Stimulated activated memory B cell treated with anti-CD40 and anti-IgM and Interleukin-4, amounts not matched to agents 10 μg/mL and 1 μg/mL and 100 μg/mL, for 72 hours (primary cell): ENCODE results near the gene TMEM253.
A peak's percentile ranks its signal among the peaks of the same experiment; 100 is the strongest.

Experiments
- ATAC-seq: fragments of 150-1000 bp; cut with Tn5 transposase; 2 replicates; pipeline ENCODE4 v1.10.0; 2021
- H3K27ac Mint-ChIP-seq: one replicate; pipeline ENCODE4 v1.8.0; 2022; ENCODE audit warnings: mild to moderate bottlenecking, mixed read lengths
- H3K27me3 Mint-ChIP-seq: one replicate; pipeline ENCODE4 v1.8.0; 2022; ENCODE audit warnings: mixed read lengths
- H3K36me3 Mint-ChIP-seq: one replicate; pipeline ENCODE4 v1.8.0; 2022; ENCODE audit warnings: mixed read lengths
- H3K4me1 Mint-ChIP-seq: one replicate; pipeline ENCODE4 v1.8.0; 2022; ENCODE audit warnings: mixed read lengths
- H3K4me3 Mint-ChIP-seq: one replicate; pipeline ENCODE4 v1.8.0; 2022; ENCODE audit warnings: mild to moderate bottlenecking, moderate library complexity, mixed read lengths
- H3K9me3 Mint-ChIP-seq: one replicate; pipeline ENCODE4 v1.8.0; 2022; ENCODE audit warnings: mixed read lengths

The TMEM253 gene

GRCh38 chr14:21100931-21101330 is at the start of gene TMEM253:
TSS of gene TMEM253 (plus strand) at chr14:21101066. CDS start at chr14:21101344, 278 bp downstream.
- no peaks in the 10 kb centered on the region for H3K9me3 Mint-ChIP-seq
- H3K27me3 Mint-ChIP-seq, result peaks cover 19% of the 10 kb centered on the region
- no peak for ATAC-seq
- H3K4me3 Mint-ChIP-seq, result no peak within 1 kb of the TSS
- no peaks in the 10 kb centered on the region for H3K36me3 Mint-ChIP-seq
- H3K4me1 Mint-ChIP-seq, result peaks cover 29% of the 10 kb centered on the region
- no peak within 1 kb of the TSS for H3K27ac Mint-ChIP-seq

GRCh38 chr14:21053184-21054122 is 47.4 kb upstream of the TMEM253 start:
- Mint-ChIP-seq H3K9me3 (no peaks in the 10 kb centered on the region), H3K4me3 (no peak overlapping the region), H3K27me3 (peaks cover 25% of the 10 kb centered on the region), H3K4me1 (no peaks in the 10 kb centered on the region), H3K27ac (no peak overlapping the region), H3K36me3 (no peaks in the 10 kb centered on the region)
- no peak for ATAC-seq

GRCh38 chr14:21054123-21054767 is 46.6 kb upstream of the TMEM253 start:
- Mint-ChIP-seq H3K27me3 (peaks cover 30% of the 10 kb centered on the region), H3K36me3 (no peaks in the 10 kb centered on the region), H3K9me3 (no peaks in the 10 kb centered on the region), H3K4me3 (no peak overlapping the region), H3K27ac (no peak overlapping the region), H3K4me1 (no peaks in the 10 kb centered on the region)
- ATAC-seq, result no peak

- no peak for ATAC-seq
- H3K9me3 Mint-ChIP-seq, result no peaks in the 10 kb centered on the region
- peaks cover 31% of the 10 kb centered on the region for H3K27me3 Mint-ChIP-seq
- H3K27ac Mint-ChIP-seq, result no peak overlapping the region
- no peaks in the 10 kb centered on the region for H3K36me3 Mint-ChIP-seq
- no peaks in the 10 kb centered on the region for H3K4me1 Mint-ChIP-seq
- no peak overlapping the region for H3K4me3 Mint-ChIP-seq
Observed at GRCh38 chr14:21054768-21055145, 46.1 kb upstream of the TMEM253 start.

GRCh38 chr14:21055432-21056117 is 45.3 kb upstream of the TMEM253 start:
- Mint-ChIP-seq H3K4me3 (no peak overlapping the region), H3K27me3 (peaks cover 39% of the 10 kb centered on the region), H3K9me3 (no peaks in the 10 kb centered on the region), H3K27ac (no peak overlapping the region), H3K4me1 (no peaks in the 10 kb centered on the region), H3K36me3 (no peaks in the 10 kb centered on the region)
- ATAC-seq, result no peak

- Mint-ChIP-seq H3K27ac (no peak overlapping the region), H3K4me1 (no peaks in the 10 kb centered on the region), H3K9me3 (no peaks in the 10 kb centered on the region), H3K4me3 (no peak overlapping the region), H3K36me3 (no peaks in the 10 kb centered on the region), H3K27me3 (peaks cover 48% of the 10 kb centered on the region)
- ATAC-seq, result no peak
Observed at GRCh38 chr14:21056520-21057163, 44.2 kb upstream of the TMEM253 start.

- Mint-ChIP-seq H3K36me3 (no peaks in the 10 kb centered on the region), H3K4me3 (no peak within 1 kb of the TSS), H3K9me3 (no peaks in the 10 kb centered on the region), H3K4me1 (no peaks in the 10 kb centered on the region), H3K27me3 (peaks cover 49% of the 10 kb centered on the region), H3K27ac (no peak within 1 kb of the TSS)
- peak; percentile 38 for ATAC-seq
Observed at GRCh38 chr14:21057803-21058675, 42.8 kb upstream of the TMEM253 start, which contains the start of gene RNASE8. TSS of gene RNASE8 (plus strand) at chr14:21057822. CDS start at chr14:21057893, 71 bp downstream.

GRCh38 chr14:21058903-21059302 is 42.0 kb upstream of the TMEM253 start:
- Mint-ChIP-seq H3K9me3 (no peaks in the 10 kb centered on the region), H3K27ac (no peak overlapping the region), H3K4me3 (no peak overlapping the region), H3K4me1 (no peaks in the 10 kb centered on the region), H3K36me3 (no peaks in the 10 kb centered on the region), H3K27me3 (peaks cover 54% of the 10 kb centered on the region)
- ATAC-seq, result no peak

- Mint-ChIP-seq H3K27ac (no peak overlapping the region), H3K9me3 (no peaks in the 10 kb centered on the region), H3K36me3 (no peaks in the 10 kb centered on the region), H3K4me1 (no peaks in the 10 kb centered on the region), H3K27me3 (peaks cover 54% of the 10 kb centered on the region), H3K4me3 (no peak overlapping the region)
- ATAC-seq, result no peak
Observed at GRCh38 chr14:21059842-21060613, 40.8 kb upstream of the TMEM253 start.

- Mint-ChIP-seq H3K27ac (no peak overlapping the region), H3K36me3 (no peaks in the 10 kb centered on the region), H3K4me3 (no peak overlapping the region), H3K9me3 (no peaks in the 10 kb centered on the region), H3K27me3 (peaks cover 61% of the 10 kb centered on the region), H3K4me1 (no peaks in the 10 kb centered on the region)
- no peak for ATAC-seq
Observed at GRCh38 chr14:21060614-21061346, 40.1 kb upstream of the TMEM253 start.

GRCh38 chr14:21061347-21061668 is 39.6 kb upstream of the TMEM253 start:
- no peaks in the 10 kb centered on the region for H3K36me3 Mint-ChIP-seq
- peaks cover 66% of the 10 kb centered on the region for H3K27me3 Mint-ChIP-seq
- H3K4me1 Mint-ChIP-seq, result no peaks in the 10 kb centered on the region
- H3K9me3 Mint-ChIP-seq, result no peaks in the 10 kb centered on the region
- no peak overlapping the region for H3K27ac Mint-ChIP-seq
- no peak overlapping the region for H3K4me3 Mint-ChIP-seq
- no peak for ATAC-seq

- H3K4me1 Mint-ChIP-seq, result peaks cover 4% of the 10 kb centered on the region
- H3K27me3 Mint-ChIP-seq, result peaks cover 70% of the 10 kb centered on the region
- no peaks in the 10 kb centered on the region for H3K9me3 Mint-ChIP-seq
- ATAC-seq, result no peak
- no peak overlapping the region for H3K27ac Mint-ChIP-seq
- H3K4me3 Mint-ChIP-seq, result no peak overlapping the region
- H3K36me3 Mint-ChIP-seq, result no peaks in the 10 kb centered on the region
Observed at GRCh38 chr14:21063479-21063878, 37.4 kb upstream of the TMEM253 start.

GRCh38 chr14:21066882-21067502 is 33.9 kb upstream of the TMEM253 start:
- no peak overlapping the region for H3K4me3 Mint-ChIP-seq
- peaks cover 62% of the 10 kb centered on the region for H3K27me3 Mint-ChIP-seq
- no peak for ATAC-seq

More at GRCh38 chr14:21066882-21067502, 33.9 kb upstream of the TMEM253 start:
- H3K27ac Mint-ChIP-seq, result no peak overlapping the region
- peaks cover 35% of the 10 kb centered on the region for H3K4me1 Mint-ChIP-seq
- no peaks in the 10 kb centered on the region for H3K36me3 Mint-ChIP-seq
- no peaks in the 10 kb centered on the region for H3K9me3 Mint-ChIP-seq
